Adrenal gland (tissue), 12 donors: ENCODE results near the gene AKIRIN2. TPM values are rescaled to one million over a fixed set of nuclear protein-coding genes. Genes with fewer than 3 reads are reported as not detected.

Source experiments
- DNase-seq, 7 donors: peaks; one replicate each; pipeline ENCODE4 v3.0.0-alpha.2; 2019 to 2020
- H3K27ac ChIP-seq, 5 donors: fragments of 200-600 bp; sonication (generic) in 4 of 5; 1 replicate in 3 of 5; 2 replicates in 2 of 5; pipeline versions ENCODE4 v1.5.1 to v1.8.0; 2016 to 2020; ENCODE audit warnings: mild to moderate bottlenecking in 1 of 5
- H3K27me3 ChIP-seq: fragments of 200-600 bp; 2 replicates; pipeline ENCODE4 v1.8.0; 2021
- H3K36me3 ChIP-seq, 2 donors: fragments of 200-600 bp; replicated peaks in 1 of 2; 1 replicate in 1 of 2; 2 replicates in 1 of 2; pipeline versions ENCODE4 v1.5.1 to v1.8.0; 2018 to 2022
- H3K4me1 ChIP-seq, 2 donors: fragments of 200-600 bp; replicated peaks in 1 of 2; 1 replicate in 1 of 2; 2 replicates in 1 of 2; pipeline versions ENCODE4 v1.5.1 to v1.8.0; 2018 to 2021
- H3K4me3 ChIP-seq, 4 donors: fragments of 200-600 bp; sonication (generic) in 3 of 4; one replicate each; pipeline ENCODE4 v1.5.1; 2016 to 2018
- H3K9me3 ChIP-seq, 3 donors: fragments of 200-600 bp; sonication (generic) in 1 of 3; replicated peaks in 1 of 3; 1 replicate in 2 of 3; 2 replicates in 1 of 3; pipeline versions ENCODE4 v1.5.1 to v1.8.0; 2016 to 2021
- CTCF ChIP-seq, 6 experiments: fragments of 450-650 bp in 4 of 6; fragments of 200-600 bp in 2 of 6; sonication (generic) in 1 of 6; IDR thresholded peaks; 1 replicate in 5 of 6; 2 replicates in 1 of 6; pipeline versions ENCODE4 v1.5.1 to v1.8.0; 2016 to 2021; ENCODE audit warnings: antibody characterized with exemption in 6 of 6, mild to moderate bottlenecking in 2 of 6, moderate library complexity in 1 of 6
- POLR2A ChIP-seq, 2 donors: fragments of 450-650 bp; IDR thresholded peaks; one replicate each; pipeline ENCODE4 v1.6.1; 2017; ENCODE audit warnings: antibody characterized with exemption in 2 of 2, mild to moderate bottlenecking in 2 of 2, moderate library complexity in 1 of 2
- WGBS, 4 donors: extraction: QIAGEN DNeasy Blood & Tissue Kit in 2 of 4; methylation state at CpG; one replicate each; pipeline versions ENCODE4 v1.1.5 to v1.1.7; 2013 to 2017; 5-methylcytosine and 5-hydroxymethylcytosine counted together
- intact Hi-C, 2 donors: fragments of 100-400 bp; cut with DNase I; formaldehyde crosslinking; loops; one replicate each; pipeline versions ENCODE4 v1.14.1 to v1.15.0; 2022 to 2023
- polyA plus RNA-seq, 3 donors: library from polyadenylated mRNA; stranded (reverse); fragments of 200-250 nt in 2 of 3; fragments of 350-450 nt in 1 of 3; fragmentation: Illumina TruSeq in 1 of 3; extraction: RNeasy Lipid Tissue Mini Kit (QIAGEN cat#74804) in 1 of 3; gene quantifications; one replicate each; pipeline ENCODE4 v1.2.3, GENCODE V29; 2013 to 2014
- total RNA-seq, 9 donors: library from RNA; depleted of rRNA in 4 of 9; stranded (reverse); fragments of >200 nt in 4 of 9; fragments of 120-200 nt in 1 of 9; fragmentation: NEBNext Ultra II Directional in 1 of 9; extraction: Animal tissue kit (Norgen Biotek cat#: 25700) in 1 of 9; gene quantifications; one replicate each; pipeline versions ENCODE4 v1.1.0 to v1.2.4, GENCODE V29; 2013 to 2023
- donor health status: healthy with polysubstance abuse.
- donor health status: Bipolar disorder and iron deficiency.
- donor health status: DM: yes; HTN: yes; CAD: no.
- donor health status: DM: no; HTN: no; CAD: no.
- donor health status: DM: no; HTN: no; CAD: no.
- donor health status: DM: yes; HTN: yes; CAD: no.

Gene AKIRIN2
- total and polyA plus RNA-seq, 12 donors = 20.6 to 70.2 (median 53.2) TPM

- no peak for DNase-seq
- peaks cover 0 to 4% of the 10 kb centered on the region in 2 donors for H3K36me3 ChIP-seq
- no peaks in the 10 kb centered on the region for H3K9me3 ChIP-seq
- 80 to 88% (median 83%) methylated on average over 2 of the region's 2 CpGs for WGBS, 4 donors
- H3K4me1 ChIP-seq = peaks cover 11 to 16% of the 10 kb centered on the region in 2 donors
- no peaks in the 10 kb centered on the region for H3K27me3 ChIP-seq
- intact Hi-C loops = no loop called here
- H3K27ac ChIP-seq = no peak overlapping the region
- no peak overlapping the region for H3K4me3 ChIP-seq
- TF ChIP-seq CTCF (IDR thresholded peaks at IDR 0.05) = no peak
- no peak for TF ChIP-seq POLR2A (IDR thresholded peaks at IDR 0.05)
Observed at GRCh38 chr6:87663434-87663833, 38.6 kb downstream of the AKIRIN2 start.

- no peak for DNase-seq
- H3K27me3 ChIP-seq = no peaks in the 10 kb centered on the region
- H3K4me3 ChIP-seq = no peak overlapping the region
- H3K4me1 ChIP-seq = peaks cover 13 to 17% of the 10 kb centered on the region in 2 donors
- WGBS, 4 donors = 82 to 92% (median 89%) methylated on average over 1 of the region's 1 CpG
- H3K9me3 ChIP-seq = no peaks in the 10 kb centered on the region
- H3K36me3 ChIP-seq = no peaks in the 10 kb centered on the region
- intact Hi-C loops = no loop called here
- no peak for TF ChIP-seq POLR2A (IDR thresholded peaks at IDR 0.05)
- TF ChIP-seq CTCF (IDR thresholded peaks at IDR 0.05) = no peak
- H3K27ac ChIP-seq = no peak overlapping the region
Observed at GRCh38 chr6:87661503-87661902, 40.5 kb downstream of the AKIRIN2 start.

- Histone ChIP-seq H3K4me1 (peaks cover 13 to 17% of the 10 kb centered on the region in 2 donors), H3K27me3 (no peaks in the 10 kb centered on the region), H3K9me3 (no peaks in the 10 kb centered on the region), H3K4me3 (no peak overlapping the region), H3K36me3 (no peaks in the 10 kb centered on the region), H3K27ac (no peak overlapping the region)
- 95 to 100% (median 97%) methylated on average over 1 of the region's 1 CpG for WGBS, 4 donors
- no peak for TF ChIP-seq CTCF (IDR thresholded peaks at IDR 0.05)
- no peak for DNase-seq
- intact Hi-C loops = no loop called here
Observed at GRCh38 chr6:87661016-87661415, 41.0 kb downstream of the AKIRIN2 start.

GRCh38 chr6:87660226-87660911, 41.7 kb downstream of the AKIRIN2 start:
- Histone ChIP-seq H3K36me3 (no peaks in the 10 kb centered on the region), H3K4me3 (no peak overlapping the region), H3K27ac (peak overlapping the region in 3 of 5 donors; percentile 23 to 43 (median 41)), H3K9me3 (no peaks in the 10 kb centered on the region), H3K27me3 (no peaks in the 10 kb centered on the region), H3K4me1 (peaks cover 13 to 17% of the 10 kb centered on the region in 2 donors)
- TF ChIP-seq POLR2A (IDR thresholded peaks at IDR 0.05) = no peak
- no peak for TF ChIP-seq CTCF (IDR thresholded peaks at IDR 0.05)
- peak; percentile 42 to 78 (median 72) for DNase-seq
- intact Hi-C loops = no loop called here
